ENCODE data around the gene SLC34A1. TPM values are rescaled to one million over a fixed set of nuclear protein-coding genes. Genes with fewer than 3 reads are reported as not detected.

Gene SLC34A1
- total and polyA plus RNA-seq, 2 donors (not counting 1 experiment from before 2014, with no cell fraction given) = 0.06 TPM; not detected in 1

DNA sequence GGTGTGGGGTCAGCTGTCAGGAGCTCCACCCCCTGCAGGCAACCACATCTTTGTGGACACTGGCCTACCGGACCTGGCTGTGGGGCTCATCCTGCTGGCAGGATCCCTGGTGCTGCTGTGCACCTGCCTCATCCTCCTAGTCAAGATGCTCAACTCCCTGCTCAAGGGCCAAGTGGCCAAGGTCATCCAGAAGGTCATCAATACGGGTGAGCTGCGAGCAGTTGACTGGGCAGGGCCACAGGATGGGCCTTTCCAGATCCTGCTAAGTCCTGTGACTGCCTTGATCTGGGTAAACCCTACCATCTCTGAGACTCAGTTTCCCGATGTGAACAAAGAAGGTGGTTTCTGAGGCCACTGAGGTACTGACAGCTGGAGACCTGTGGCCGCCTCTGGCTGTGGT is 9.8 kb downstream of the SLC34A1 start:
- Histone ChIP-seq H3K36me3 (replicated peaks in 1 of 2; ENCODE audit: control extremely low read depth in 1 of 2, control insufficient read depth in 1 of 2, extremely low read depth in 1 of 2, insufficient read depth in 2 of 2, low read length in 1 of 2) (no peaks in the 10 kb centered on the region), H3K27ac (ENCODE audit: low read length in 2 of 2) (no peak overlapping the region), H3K4me1 (ENCODE audit: control insufficient read depth in 2 of 2, insufficient read depth in 2 of 2, low read length in 2 of 2) (peaks cover 14 to 19% of the 10 kb centered on the region in 2 donors), H2AFZ (ENCODE audit: insufficient read depth, low read depth, low read length, poor library complexity, severe bottlenecking) (no peak overlapping the region), H3K9me3 (ENCODE audit: control extremely low read depth in 1 of 3, control insufficient read depth in 2 of 3, insufficient read depth in 1 of 3, low read length in 2 of 3) (no peaks in the 10 kb centered on the region), H4K20me1 (ENCODE audit: control insufficient read depth, insufficient read depth, low read length, poor library complexity, severe bottlenecking) (no peaks in the 10 kb centered on the region), H3K4me2 (replicated peaks; ENCODE audit: low read depth, low read length, poor library complexity, severe bottlenecking) (no peak overlapping the region), H3K27me3 (replicated peaks in 1 of 4; ENCODE audit: control extremely low read depth in 1 of 4, control insufficient read depth in 3 of 4, insufficient read depth in 4 of 4, low read length in 3 of 4) (peaks cover 0 to 2% (median 0%) of the 10 kb centered on the region in 4 experiments), H3K9ac (ENCODE audit: low read length) (no peak overlapping the region), H3K4me3 (ENCODE audit: control extremely low read depth in 1 of 5, extremely low read depth in 1 of 5, insufficient read depth in 1 of 5, low read depth in 2 of 5, low read length in 4 of 5) (no peak overlapping the region), H3K79me2 (ENCODE audit: control insufficient read depth, insufficient read depth, low read length) (no peaks in the 10 kb centered on the region)
- DNase-seq (no peak), ATAC-seq (ENCODE audit: low read depth) (no peak)
- POLR2A ChIA-PET = no interaction called here
- no peaks in the 10 kb centered on the region for H3K9me3 Mint-ChIP-seq (ENCODE audit: insufficient read depth)
- peaks cover 3% of the 10 kb centered on the region for H3K27me3 Mint-ChIP-seq
- peaks cover 16% of the 10 kb centered on the region for H3K4me1 Mint-ChIP-seq
- CTCF ChIA-PET = interaction anchor here (0.6 to 10.1 kb wide), 3 partner anchors 9 to 61 kb away, joined by 3 to 186 read pairs (median 146); partner anchors contain the start of gene PFN3
- WGBS (ENCODE audit: insufficient coverage) = 91% methylated on average over 5 of the region's 5 CpGs
- intact Hi-C loops (cut with micrococcal nuclease) = no loop called here
- no peak overlapping the region for H3K27ac Mint-ChIP-seq
- H3K4me3 Mint-ChIP-seq = no peak overlapping the region
- TF ChIP-seq, protein P1, sequence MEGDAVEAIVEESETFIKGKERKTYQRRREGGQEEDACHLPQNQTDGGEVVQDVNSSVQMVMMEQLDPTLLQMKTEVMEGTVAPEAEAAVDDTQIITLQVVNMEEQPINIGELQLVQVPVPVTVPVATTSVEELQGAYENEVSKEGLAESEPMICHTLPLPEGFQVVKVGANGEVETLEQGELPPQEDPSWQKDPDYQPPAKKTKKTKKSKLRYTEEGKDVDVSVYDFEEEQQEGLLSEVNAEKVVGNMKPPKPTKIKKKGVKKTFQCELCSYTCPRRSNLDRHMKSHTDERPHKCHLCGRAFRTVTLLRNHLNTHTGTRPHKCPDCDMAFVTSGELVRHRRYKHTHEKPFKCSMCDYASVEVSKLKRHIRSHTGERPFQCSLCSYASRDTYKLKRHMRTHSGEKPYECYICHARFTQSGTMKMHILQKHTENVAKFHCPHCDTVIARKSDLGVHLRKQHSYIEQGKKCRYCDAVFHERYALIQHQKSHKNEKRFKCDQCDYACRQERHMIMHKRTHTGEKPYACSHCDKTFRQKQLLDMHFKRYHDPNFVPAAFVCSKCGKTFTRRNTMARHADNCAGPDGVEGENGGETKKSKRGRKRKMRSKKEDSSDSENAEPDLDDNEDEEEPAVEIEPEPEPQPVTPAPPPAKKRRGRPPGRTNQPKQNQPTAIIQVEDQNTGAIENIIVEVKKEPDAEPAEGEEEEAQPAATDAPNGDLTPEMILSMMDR (IDR thresholded peaks at IDR 0.05) = no peak
- TF ChIP-seq EZH2 (IDR thresholded peaks at IDR 0.05; ENCODE audit: borderline replicate concordance, insufficient read depth, low read depth, low read length, poor library complexity, severe bottlenecking) = no peak

DNA sequence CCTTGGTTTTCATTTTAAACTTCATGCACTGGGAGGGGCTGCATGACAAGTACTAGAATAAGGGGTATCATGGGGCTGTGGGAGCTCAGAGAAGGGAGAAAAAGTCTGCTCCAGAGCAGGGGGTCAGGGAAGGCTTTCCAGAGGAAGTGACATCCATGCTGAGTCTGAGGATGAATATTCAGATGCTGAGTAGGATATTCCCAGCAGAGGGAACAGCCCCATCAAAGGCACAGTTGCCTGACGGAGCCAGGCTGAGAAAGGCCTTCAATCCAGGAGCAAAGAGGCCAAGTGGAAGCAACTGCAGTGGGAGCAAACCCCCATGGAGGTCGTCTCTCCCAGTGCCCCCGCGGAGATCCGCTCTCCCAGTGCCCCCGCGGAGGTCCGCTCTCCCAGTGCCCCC is 11.8 kb downstream of the SLC34A1 start:
- ATAC-seq (ENCODE audit: low read depth) (no peak), DNase-seq (no peak)
- H4K20me1 ChIP-seq (ENCODE audit: control insufficient read depth, insufficient read depth, low read length, poor library complexity, severe bottlenecking) = no peaks in the 10 kb centered on the region
- WGBS (ENCODE audit: insufficient coverage) = 93% methylated on average over 8 of the region's 8 CpGs
- H3K4me2 ChIP-seq (replicated peaks; ENCODE audit: low read depth, low read length, poor library complexity, severe bottlenecking) = no peak overlapping the region
- peaks cover 0 to 7% (median 0%) of the 10 kb centered on the region in 3 donors for H3K9me3 ChIP-seq (ENCODE audit: control extremely low read depth in 1 of 3, control insufficient read depth in 2 of 3, insufficient read depth in 1 of 3, low read length in 2 of 3)
- no peaks in the 10 kb centered on the region for H3K79me2 ChIP-seq (ENCODE audit: control insufficient read depth, insufficient read depth, low read length)
- H3K36me3 ChIP-seq (replicated peaks in 1 of 2; ENCODE audit: control extremely low read depth in 1 of 2, control insufficient read depth in 1 of 2, extremely low read depth in 1 of 2, insufficient read depth in 2 of 2, low read length in 1 of 2) = no peaks in the 10 kb centered on the region
- no peak overlapping the region for H3K27ac Mint-ChIP-seq
- intact Hi-C loops (cut with micrococcal nuclease) = no loop called here
- no peak overlapping the region for H3K9ac ChIP-seq (ENCODE audit: low read length)
- H3K9me3 Mint-ChIP-seq (ENCODE audit: insufficient read depth) = no peaks in the 10 kb centered on the region
- TF ChIP-seq EZH2 (IDR thresholded peaks at IDR 0.05; ENCODE audit: borderline replicate concordance, insufficient read depth, low read depth, low read length, poor library complexity, severe bottlenecking) = no peak
- no peaks in the 10 kb centered on the region for H3K4me1 ChIP-seq (ENCODE audit: control insufficient read depth in 2 of 2, insufficient read depth in 2 of 2, low read length in 2 of 2)
- H3K4me1 Mint-ChIP-seq = peaks cover 1% of the 10 kb centered on the region
- no peak overlapping the region for H2AFZ ChIP-seq (ENCODE audit: insufficient read depth, low read depth, low read length, poor library complexity, severe bottlenecking)
- no peaks in the 10 kb centered on the region for H3K27me3 Mint-ChIP-seq
- ChIA-PET CTCF (no interaction called here), POLR2A (no interaction called here)
- H3K4me3 ChIP-seq (ENCODE audit: control extremely low read depth in 1 of 5, extremely low read depth in 1 of 5, insufficient read depth in 1 of 5, low read depth in 2 of 5, low read length in 4 of 5) = no peak overlapping the region
- H3K27ac ChIP-seq (ENCODE audit: low read length in 2 of 2) = no peak overlapping the region
- no peak overlapping the region for H3K4me3 Mint-ChIP-seq
- H3K27me3 ChIP-seq (replicated peaks in 1 of 4; ENCODE audit: control extremely low read depth in 1 of 4, control insufficient read depth in 3 of 4, insufficient read depth in 4 of 4, low read length in 3 of 4) = peaks cover 0 to 19% (median 2%) of the 10 kb centered on the region in 4 experiments
